HG03064 (cell line): ENCODE results near the gene OR4F6.

Experiments
- ATAC-seq: cut with Tn5 transposase; IDR thresholded peaks from one replicate; pipeline ENCODE4 v1.9.1; 2021; ENCODE audit warnings: low read depth; ENCODE audit not compliant: unreplicated experiment

Gene OR4F6

DNA sequence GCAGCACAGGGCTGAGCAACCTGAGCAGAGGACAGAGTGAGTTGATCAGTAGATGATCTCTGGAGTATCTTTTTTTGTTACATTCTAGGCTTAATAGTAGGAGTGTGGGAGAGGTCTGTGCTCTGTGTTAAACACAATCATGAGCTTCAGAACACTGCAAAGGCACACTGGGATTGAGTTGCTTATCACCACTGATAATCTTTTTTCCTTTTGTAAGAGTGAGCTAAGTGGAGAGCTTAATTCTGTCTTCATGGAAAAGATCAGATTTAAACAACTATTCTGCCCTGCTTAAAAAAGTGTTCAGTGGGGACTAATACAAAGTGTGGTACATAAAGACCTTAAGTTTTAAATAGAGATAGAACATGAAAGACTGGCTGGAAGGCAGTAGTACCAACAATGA lies 1.1 kb downstream of the OR4F6 start:
- ATAC-seq = no peak

DNA sequence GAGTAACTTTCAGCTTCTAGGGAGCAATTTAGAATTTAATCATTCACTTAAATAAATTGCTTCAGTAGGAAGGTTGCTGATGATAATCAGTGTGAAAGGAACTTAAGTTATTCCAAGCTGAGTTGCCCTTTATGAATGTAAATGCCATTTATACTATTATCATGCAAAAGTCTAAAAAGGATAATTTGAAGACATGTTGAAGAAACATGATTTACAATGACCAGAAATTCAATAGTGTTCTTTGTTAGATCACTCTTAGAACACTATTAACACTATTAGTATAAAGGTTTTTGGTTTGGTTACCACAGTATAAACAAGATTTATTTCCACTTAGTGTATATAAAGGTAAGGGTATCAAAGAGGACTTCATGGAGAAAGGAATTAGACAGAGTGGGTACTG lies 1.6 kb downstream of the OR4F6 start:
- ATAC-seq = no peak

DNA sequence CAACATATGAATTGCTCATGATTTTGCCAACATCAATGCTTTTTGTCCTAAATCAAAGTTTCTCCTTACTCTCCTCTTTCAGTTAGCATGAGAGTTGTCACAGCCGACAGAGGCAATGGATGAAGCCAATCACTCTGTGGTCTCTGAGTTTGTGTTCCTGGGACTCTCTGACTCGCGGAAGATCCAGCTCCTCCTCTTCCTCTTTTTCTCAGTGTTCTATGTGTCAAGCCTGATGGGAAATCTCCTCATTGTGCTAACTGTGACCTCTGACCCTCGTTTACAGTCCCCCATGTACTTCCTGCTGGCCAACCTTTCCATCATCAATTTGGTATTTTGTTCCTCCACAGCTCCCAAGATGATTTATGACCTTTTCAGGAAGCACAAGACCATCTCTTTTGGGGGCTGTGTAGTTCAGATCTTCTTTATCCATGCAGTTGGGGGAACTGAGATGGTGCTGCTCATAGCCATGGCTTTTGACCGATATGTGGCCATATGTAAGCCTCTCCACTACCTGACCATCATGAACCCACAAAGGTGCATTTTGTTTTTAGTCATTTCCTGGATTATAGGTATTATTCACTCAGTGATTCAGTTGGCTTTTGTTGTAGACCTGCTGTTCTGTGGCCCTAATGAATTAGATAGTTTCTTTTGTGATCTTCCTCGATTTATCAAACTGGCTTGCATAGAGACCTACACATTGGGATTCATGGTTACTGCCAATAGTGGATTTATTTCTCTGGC lies 2.5 kb downstream of the OR4F6 start:
- ATAC-seq = no peak

- ATAC-seq = no peak
These were observed 4.1 kb downstream of the OR4F6 start for GRCh38 chr15:101807345-101807945.

DNA sequence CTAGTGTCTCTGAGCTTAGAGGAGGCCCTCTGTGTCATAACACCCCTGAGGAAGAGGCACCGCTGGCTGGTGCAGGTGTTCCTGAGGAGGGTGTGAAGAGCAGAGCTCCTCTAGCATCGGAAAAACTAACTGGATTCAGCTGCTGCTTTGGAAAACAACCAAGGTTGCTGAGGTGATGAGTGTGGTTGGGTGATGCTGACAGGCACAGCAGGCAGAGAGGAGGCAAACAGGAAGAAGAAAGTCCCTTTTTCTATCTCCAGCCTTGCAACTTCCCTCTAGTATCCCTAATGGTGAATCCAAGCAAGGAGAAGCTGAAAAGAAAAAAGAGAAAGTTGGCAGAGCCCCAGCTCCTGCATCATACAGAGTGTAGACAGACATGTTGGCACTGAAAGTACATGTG lies 4.9 kb downstream of the OR4F6 start:
- no peak for ATAC-seq

DNA sequence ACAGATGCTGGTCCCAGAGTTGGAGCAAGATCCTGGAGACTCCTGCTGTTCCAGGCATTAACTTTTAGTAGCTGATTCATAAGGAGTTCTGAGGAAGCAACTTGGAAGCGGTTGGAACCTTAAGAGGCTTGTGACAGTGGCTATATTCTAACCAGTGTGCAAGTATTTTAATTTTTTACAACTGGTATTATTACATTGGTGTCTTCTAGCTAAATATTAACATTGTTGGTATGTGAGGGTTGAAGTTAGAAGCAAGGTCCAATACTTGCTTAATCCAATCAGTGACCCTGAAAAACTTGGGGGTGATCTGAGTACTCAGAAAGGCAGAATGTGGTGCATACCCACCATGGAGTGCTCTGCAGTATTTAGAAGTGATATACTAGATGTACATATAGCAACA lies 7.1 kb downstream of the OR4F6 start:
- ATAC-seq = no peak

GRCh38 chr15:101810876-101811275 lies 7.6 kb downstream of the OR4F6 start:
- ATAC-seq = no peak

DNA sequence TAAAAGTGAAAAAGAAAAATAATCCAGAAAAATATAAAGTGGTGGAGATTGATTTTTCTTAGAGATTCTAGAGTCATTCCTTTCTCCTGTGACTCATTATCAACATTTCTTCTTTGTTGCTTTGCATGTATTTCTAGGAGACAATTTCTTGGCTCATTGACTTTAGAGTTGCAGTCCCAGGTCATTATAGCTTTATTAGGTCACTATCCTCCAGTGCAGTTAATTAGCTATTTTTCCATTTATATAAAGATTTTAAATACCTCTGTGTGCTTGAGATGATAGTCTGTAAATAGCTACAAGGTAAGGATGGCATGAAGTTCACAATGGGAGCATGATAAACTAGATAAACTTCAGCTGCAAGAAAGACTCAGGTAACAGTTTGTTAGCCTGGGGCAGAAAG lies 8.6 kb downstream of the OR4F6 start, which contains the start of gene OR4F15:
TSS of gene OR4F15 (plus strand) at position 301 of the 400 bp plus-strand sequence. CDS start 5,985 bp downstream, outside the sequence.
- ATAC-seq = no peak

DNA sequence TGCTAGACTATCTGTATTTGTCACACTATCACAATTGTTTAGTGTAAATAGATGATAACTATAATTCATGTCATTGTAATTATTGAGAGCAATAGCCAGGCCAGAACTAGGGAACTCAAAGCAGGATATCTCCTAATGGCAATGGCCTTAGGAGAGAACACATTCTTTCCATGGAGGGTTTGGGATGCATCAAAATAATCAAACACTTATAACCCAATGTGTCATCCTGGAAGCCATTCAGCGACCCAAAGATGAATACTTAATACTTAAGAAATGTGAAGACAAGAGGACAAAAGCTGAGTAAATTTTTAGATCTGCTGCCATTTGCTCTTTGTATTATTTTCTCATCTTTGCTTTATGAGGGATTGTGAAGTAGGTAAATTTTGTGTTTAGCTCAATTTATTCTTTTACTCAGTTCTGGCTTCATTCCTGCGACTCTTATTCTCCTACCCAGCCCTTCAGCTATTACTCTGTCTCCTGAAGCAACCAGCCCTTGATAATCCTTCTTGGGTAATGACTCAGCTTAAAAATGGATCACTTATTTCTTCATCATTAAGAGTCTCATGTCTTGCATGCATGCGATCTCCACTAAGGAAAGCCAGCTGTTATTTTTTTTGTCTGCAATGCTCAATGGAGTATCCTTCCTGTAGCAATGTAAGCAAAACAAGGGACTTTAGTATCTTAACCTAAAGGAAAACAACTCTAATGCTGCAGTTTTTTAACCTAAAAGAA lies 10.7 kb downstream of the OR4F6 start:
- ATAC-seq = no peak

- ATAC-seq = no peak
These were observed 17.5 kb downstream of the OR4F6 start for GRCh38 chr15:101820781-101821180.

DNA sequence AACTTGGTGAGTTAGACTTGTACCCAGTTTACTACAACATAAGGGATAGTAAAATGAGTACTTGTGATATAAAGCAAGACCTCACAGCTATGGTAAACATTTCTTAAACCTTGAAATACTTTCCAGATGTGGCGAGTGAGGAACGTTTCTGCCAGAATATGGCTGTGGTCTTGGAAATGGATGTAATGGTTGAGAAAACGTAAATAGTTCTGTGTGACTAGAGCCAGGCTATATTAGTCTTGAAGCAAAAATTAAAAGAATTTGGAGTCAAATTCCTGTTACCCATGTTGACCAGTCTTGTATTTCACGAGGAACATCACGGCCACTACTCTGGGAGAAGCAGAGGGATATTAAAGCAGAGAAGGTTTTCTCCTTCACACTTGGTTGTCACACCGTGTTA lies 23.9 kb downstream of the OR4F6 start:
- no peak for ATAC-seq

GRCh38 chr15:101828774-101829173 lies 25.5 kb downstream of the OR4F6 start:
- ATAC-seq = no peak

DNA sequence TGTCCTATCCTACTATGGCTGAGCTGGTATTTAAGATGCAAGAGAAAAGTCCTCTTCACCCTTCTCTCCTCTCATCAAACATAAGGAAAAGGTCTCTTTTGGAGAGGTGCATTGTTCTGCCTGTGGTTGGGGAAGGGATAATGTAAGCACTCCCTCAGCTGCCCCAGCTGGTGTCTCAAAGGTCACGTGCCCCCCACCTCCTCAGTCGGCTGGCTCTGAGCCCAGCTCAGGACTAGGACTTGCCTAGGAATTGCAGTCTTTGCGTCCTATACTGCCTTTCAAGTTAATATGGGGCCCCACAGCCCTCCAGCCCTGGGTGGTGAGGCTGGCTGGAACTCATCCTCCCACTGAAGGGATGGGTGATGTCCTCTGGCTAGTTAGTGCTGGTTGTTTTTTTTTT lies 38.3 kb downstream of the OR4F6 start:
- no peak for ATAC-seq

DNA sequence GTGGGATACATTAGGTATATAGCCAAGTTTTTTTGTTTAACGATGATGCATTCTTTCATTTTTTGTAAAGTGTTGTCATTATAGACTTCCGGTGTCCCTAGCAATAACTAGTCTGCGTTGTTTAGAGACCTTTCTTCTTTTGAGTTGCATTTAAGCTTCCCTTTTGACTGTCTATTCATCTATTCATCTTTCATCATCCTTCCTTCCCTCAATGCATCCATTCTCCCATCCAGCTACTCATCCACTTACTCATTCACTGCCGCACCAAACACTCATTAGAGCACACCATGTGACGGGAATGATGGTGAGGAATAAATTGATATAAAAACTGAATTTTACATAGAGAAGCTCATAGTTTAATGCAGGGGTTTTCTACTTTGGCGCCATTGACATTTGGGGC lies 41.6 kb downstream of the OR4F6 start:
- no peak for ATAC-seq

- no peak for ATAC-seq
These were observed 49.0 kb downstream of the OR4F6 start for GRCh38 chr15:101852356-101852755.
